SK-N-SH treated with all-trans-retinoic acid at 6 μM for 48 hours (cell line): ENCODE data around the gene CHST2.

Experiments
- ARNTL ChIP-seq: fragments of 450-650 bp; formaldehyde crosslinking; IDR thresholded peaks from 2 replicates; pipeline ENCODE4 v1.5.0; 2020; ENCODE audit warnings: low read depth, mild to moderate bottlenecking, moderate library complexity, borderline replicate concordance
- ESRRG ChIP-seq: fragments of 250-450 bp; sonication (Bioruptor Pico); IDR thresholded peaks from 2 replicates; pipeline ENCODE4 v1.6.1; 2021; ENCODE audit warnings: mild to moderate bottlenecking
- ISL1 ChIP-seq: fragments of 250-450 bp; sonication (Bioruptor Pico); IDR thresholded peaks from 2 replicates; pipeline ENCODE4 v2.1.2; 2022; ENCODE audit warnings: mild to moderate bottlenecking, moderate library complexity
- PATZ1 ChIP-seq: fragments of 250-450 bp; sonication (Bioruptor Pico); IDR thresholded peaks from 2 replicates; pipeline ENCODE4 v1.8.0; 2020; ENCODE audit warnings: mild to moderate bottlenecking, moderate library complexity, borderline replicate concordance
- POU6F1 ChIP-seq: fragments of 250-450 bp; sonication (Bioruptor Pico); IDR thresholded peaks from 2 replicates; pipeline ENCODE4 v1.8.0; 2021; ENCODE audit warnings: low read depth, mild to moderate bottlenecking, moderate library complexity, borderline replicate concordance
- PPARA ChIP-seq: fragments of 250-450 bp; sonication (Bioruptor Pico); IDR thresholded peaks from 2 replicates; pipeline ENCODE4 v1.5.0; 2020; ENCODE audit warnings: mild to moderate bottlenecking, borderline replicate concordance
- RARB ChIP-seq: fragments of 250-450 bp; sonication (Bioruptor Pico); IDR thresholded peaks from 2 replicates; pipeline ENCODE4 v1.8.0; 2021; ENCODE audit warnings: mild to moderate bottlenecking, moderate library complexity
- TCF4 ChIP-seq: fragments of 250-450 bp; sonication (Bioruptor Pico); IDR thresholded peaks from 2 replicates; pipeline ENCODE4 v1.8.0; 2021; ENCODE audit warnings: mild to moderate bottlenecking, moderate library complexity, borderline replicate concordance
- ZFP30 ChIP-seq: fragments of 450-650 bp; formaldehyde crosslinking; IDR thresholded peaks from 2 replicates; pipeline ENCODE4 v1.5.0; 2022; ENCODE audit warnings: mild to moderate bottlenecking, moderate library complexity
- ZNF70 ChIP-seq: fragments of 450-650 bp; formaldehyde crosslinking; IDR thresholded peaks from 2 replicates; pipeline ENCODE4 v1.5.0; 2020; ENCODE audit warnings: mild to moderate bottlenecking, moderate library complexity

GRCh38 chr3:143084856-143085731 lies 34.5 kb upstream of the CHST2 start:
- TF ChIP-seq PATZ1 (CRISPR knock-in tag) (no peak), ARNTL (CRISPR knock-in tag) (no peak), ZNF70 (no peak), ZFP30 (CRISPR knock-in tag) (no peak), ISL1 (no peak), PPARA (CRISPR knock-in tag) (no peak), POU6F1 (CRISPR knock-in tag) (no peak), ESRRG (no peak), RARB (no peak), TCF4 (CRISPR knock-in tag) (no peak)
